B cell (primary cell): ENCODE data around the gene CACNA1D.

ENCODE experiments used
- CTCF ChIP-seq: fragments of 200-600 bp; IDR thresholded peaks from one replicate; pipeline ENCODE4 v1.8.0; 2022; ENCODE audit warnings: antibody characterized with exemption, mild to moderate bottlenecking
- EZH2 ChIP-seq: IDR thresholded peaks from 2 replicates; pipeline ENCODE4 v1.6.1; 2012; ENCODE audit warnings: borderline replicate concordance, low read depth, mild to moderate bottlenecking, moderate library complexity, low read length; ENCODE audit not compliant: insufficient read depth, poor library complexity, severe bottlenecking

- TF ChIP-seq EZH2 (no peak), CTCF (no peak)
These were observed 34.1 kb upstream of the CACNA1D start for GRCh38 chr3:53460326-53460725.
